GM21528 (cell line): ENCODE data around the gene POU1F1.
A peak's percentile ranks its signal among the peaks of the same experiment; 100 is the strongest.
"Not testable (repeated sequence)": the region's sequence is repeated elsewhere in the genome, so short reads cannot be mapped to it uniquely, and the experiment has no call there.

Experiments
- ATAC-seq: cut with Tn5 transposase; IDR thresholded peaks from one replicate; pipeline ENCODE4 v1.9.1; 2021; ENCODE audit warnings: mild to moderate bottlenecking, moderate library complexity; ENCODE audit not compliant: unreplicated experiment, low FRiP score

The POU1F1 gene

DNA sequence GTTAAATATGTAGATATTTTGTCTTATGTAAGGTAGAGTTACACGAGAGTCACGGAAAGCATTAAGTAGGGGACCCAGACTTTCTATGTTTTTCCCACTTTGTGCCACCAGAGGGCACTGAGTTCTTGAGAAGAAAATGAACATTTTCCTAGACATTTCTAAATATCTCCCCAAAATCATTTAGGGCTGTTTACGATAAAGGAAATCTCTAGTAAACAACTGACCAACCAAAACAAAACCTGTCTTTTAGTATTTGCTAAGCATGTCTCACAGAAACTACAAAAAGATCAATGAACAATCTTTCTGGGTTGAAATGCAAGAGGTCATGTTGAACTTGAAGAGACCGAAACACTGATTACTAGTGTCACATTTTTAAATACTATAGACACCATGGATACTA, 16.1 kb downstream of the POU1F1 start:
- peak; percentile 64 for ATAC-seq

DNA sequence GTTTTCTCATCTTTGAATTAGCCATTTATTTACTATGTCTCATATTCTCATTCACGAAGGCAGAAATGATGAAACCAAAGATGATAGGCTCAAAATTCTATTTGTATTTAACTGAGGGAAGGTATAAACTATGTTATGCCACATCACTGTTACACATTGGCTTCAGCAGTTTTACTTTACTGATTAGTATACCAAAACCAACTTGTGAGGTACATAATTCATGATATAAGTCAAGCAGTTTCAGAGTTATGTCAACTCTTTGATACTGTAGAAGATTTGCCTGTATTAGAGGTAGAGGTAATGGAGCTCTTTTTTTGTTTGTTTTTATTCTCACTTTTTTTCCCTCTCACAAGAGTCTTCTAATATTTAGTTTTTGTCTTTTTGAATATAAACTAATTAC, 26.4 kb downstream of the POU1F1 start:
- no peak for ATAC-seq

- no peak for ATAC-seq
These were observed 27.6 kb downstream of the POU1F1 start for GRCh38 chr3:87248831-87249230.

- not testable (repeated sequence) for ATAC-seq
These were observed 28.2 kb downstream of the POU1F1 start for GRCh38 chr3:87248231-87248630.

DNA sequence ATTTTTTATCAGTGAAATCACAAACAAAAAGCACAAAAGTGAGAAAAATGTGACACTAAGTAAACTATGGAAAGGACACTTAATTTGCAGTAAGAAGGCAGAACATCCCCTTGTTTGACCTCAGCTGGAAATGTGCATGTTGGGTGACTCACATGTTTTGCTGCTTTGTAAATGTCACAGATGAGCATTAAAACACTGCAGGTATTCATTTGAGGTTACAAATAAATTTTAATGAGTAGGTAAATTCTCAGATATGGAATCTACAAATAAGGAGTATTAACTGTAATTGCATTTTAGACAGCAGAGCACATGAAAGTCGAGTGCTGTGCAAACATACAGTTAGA, 29.0 kb downstream of the POU1F1 start:
- ATAC-seq, result no peak

- no peak for ATAC-seq
These were observed 29.5 kb downstream of the POU1F1 start for GRCh38 chr3:87246662-87247429.

DNA sequence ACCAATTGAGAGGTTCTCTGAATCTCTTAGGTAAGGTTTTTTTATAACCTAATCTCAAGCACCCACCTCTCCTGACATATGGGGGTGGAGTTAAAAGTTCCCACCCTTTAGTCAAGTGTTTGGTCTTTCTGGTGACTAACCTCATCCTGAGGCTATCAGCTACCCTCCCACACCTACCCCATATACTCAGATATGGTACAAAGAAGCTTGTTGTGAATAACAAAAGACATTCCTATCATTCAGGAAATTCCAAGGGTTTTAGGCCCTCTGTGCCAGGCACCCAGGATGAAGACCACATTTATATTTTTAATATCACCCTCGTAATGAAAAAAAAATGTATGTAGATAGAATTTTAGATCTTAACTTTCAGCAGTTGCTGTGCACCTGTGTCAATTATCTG, 40.3 kb downstream of the POU1F1 start:
- ATAC-seq, result no peak

DNA sequence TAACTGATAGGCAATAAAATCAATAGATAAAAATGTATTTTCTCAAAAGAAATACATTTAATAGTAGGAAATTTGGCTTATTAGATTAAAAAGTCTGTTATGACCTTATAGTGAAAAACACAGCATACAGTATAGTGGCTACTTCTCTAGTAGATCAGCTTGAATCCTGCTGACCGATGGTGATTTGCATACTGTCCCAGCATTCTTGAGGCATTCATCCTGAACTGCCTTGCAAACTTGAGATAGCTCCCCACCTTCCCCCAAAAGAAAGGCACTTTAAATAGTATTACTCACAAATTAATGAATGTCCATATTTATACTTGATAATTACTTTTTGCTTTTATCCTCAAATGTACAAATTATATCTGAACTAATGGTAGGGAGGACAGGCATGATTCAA, 42.6 kb downstream of the POU1F1 start:
- ATAC-seq, result no peak

GRCh38 chr3:87229113-87229512, 47.3 kb downstream of the POU1F1 start:
- ATAC-seq, result no peak

DNA sequence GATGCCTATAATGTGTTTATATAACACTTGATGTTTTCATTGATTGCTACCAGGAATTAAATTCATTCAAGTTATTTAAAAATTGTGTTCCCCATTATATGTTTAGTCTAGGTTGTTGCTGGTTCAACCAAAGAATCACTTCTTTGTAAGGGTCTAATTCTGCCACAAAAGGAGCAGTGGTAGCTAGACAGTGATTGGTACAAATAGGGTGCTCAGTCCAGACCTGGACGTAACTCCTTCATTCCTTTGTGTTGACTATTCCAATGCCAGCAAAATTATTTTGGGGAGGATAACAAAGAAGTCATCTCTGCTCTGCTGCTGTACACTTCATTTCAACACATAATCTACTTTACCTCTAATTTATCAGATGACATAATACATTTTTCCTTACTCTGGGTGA, 48.1 kb downstream of the POU1F1 start:
- ATAC-seq, result no peak

GRCh38 chr3:87227835-87228144, 48.6 kb downstream of the POU1F1 start:
- peak; percentile 5 for ATAC-seq

DNA sequence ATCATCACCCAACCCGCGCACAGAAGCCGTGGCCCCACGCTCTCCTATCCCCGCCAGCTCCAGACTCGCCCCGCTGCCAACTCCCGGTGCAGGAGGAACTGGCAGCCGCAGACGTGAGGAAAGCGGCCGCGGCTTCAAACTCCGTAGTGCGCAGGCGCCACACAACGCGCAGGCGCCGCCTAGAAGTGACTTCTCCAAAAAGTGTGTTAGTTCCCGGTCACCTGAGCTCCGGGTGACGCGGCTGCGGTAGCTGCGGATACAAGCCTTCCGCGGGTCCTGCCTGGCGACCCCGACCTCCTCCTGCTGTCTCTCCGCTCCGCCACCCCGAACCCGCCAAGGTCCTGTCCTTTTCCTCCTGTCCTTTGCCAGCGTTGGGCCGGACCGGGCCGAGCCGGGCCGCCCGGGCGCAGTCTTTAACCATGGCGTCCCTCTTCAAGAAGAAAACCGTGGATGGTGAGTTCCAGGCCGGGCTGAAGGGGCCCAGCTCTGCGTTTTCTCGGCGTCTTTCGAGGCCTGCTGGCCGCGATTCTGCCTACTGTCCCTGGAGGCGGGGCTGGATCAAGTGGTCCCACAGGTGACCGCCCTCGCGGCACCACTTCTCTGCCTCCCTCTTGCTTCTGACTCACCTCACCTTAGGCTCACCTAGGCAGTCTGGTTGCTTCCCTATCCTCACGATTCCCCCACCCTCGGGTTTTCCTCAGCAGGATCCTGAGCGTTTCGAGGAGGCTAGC, 49.1 kb downstream of the POU1F1 start, which contains the start of gene CHMP2B:
Gene CHMP2B, plus strand, starts transcription at position 206 of the 731 bp plus-strand sequence. Its CDS starts 214 bp downstream, at position 420.
- ATAC-seq, result peak; percentile 97

- ATAC-seq, result no peak
These were observed 50.7 kb downstream of the POU1F1 start for GRCh38 chr3:87225659-87226058.

DNA sequence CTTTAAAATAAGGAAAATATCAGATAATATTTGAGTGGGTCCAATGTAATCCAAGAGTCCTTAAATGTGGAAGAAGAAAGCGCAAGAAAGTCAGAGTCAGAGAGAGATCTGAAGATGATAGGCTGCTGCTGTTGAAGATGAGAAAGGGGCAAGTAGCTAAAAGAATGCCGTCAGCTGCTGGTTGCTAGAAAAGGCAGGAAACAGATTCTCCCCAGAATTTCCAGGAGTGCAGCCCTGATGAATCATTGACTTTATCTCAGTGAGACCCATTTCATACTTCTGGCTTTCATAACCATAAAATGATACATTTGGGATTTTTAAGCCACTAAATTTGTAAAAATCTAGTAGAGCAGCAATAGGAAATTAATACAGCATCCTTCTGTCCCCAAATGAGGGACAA, 56.8 kb downstream of the POU1F1 start:
- no peak for ATAC-seq

GRCh38 chr3:87218560-87218959, 57.8 kb downstream of the POU1F1 start:
- ATAC-seq, result no peak
